GM21528 (cell line): ENCODE data around the gene SLC35E2B.
"Not testable (repeated sequence)": the region's sequence is repeated elsewhere in the genome, so short reads cannot be mapped to it uniquely, and the experiment has no call there.

Experiments
- ATAC-seq: cut with Tn5 transposase; IDR thresholded peaks from one replicate; pipeline ENCODE4 v1.9.1; 2021; ENCODE audit warnings: mild to moderate bottlenecking, moderate library complexity; ENCODE audit not compliant: unreplicated experiment, low FRiP score

The SLC35E2B gene

DNA sequence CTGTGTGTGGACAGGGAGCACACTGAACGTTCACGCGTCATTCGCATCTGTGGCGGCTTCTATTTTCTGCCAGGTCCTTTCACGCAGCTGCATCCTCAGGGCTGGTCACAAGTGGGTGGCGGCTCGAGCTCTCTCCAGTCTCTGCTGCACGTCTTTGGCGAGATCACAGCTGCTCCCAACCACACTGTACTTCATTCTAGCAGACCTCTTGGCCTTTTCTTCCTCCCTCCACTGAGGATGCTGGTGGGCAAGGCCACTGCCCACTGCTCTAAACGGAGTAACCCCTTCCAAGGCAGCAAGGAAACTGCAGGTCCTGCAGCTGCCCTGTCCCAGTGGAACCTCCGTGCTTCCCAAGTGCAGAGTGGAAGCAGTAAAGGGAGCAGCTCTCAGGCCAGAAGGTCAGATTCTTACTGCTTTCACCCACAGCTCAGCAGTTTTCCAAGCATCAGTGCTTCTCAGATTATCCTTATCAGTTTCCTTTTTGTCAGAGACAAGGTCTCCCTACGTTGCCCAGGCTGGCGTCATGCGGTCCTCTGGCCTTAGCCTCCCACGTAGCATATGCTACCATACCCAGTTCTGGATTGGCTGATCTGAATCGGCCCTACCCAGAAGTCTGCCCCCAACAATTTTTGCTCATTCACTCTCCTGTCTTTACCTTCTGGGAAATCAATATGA is 44.9 kb downstream of the SLC35E2B start:
- ATAC-seq = not testable (repeated sequence)

DNA sequence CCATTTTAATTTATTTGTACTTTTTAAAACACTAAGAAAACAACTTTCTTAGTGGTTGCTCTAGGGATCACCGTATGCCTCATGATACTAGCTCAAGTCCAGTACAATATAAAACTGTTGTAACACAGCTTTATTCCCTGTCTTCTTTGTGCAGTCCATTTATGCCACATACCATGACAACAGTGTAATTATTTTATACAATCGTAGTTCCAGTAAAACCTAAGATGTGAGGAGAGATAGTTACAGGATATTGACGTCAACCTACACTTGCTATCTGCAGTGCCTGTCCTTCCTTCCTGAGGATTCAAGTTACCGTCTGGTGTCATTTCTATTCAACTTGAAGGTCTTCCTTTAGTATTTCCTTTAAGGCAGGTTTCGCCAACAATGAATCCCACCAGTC is 46.3 kb downstream of the SLC35E2B start:
- ATAC-seq = not testable (repeated sequence)

DNA sequence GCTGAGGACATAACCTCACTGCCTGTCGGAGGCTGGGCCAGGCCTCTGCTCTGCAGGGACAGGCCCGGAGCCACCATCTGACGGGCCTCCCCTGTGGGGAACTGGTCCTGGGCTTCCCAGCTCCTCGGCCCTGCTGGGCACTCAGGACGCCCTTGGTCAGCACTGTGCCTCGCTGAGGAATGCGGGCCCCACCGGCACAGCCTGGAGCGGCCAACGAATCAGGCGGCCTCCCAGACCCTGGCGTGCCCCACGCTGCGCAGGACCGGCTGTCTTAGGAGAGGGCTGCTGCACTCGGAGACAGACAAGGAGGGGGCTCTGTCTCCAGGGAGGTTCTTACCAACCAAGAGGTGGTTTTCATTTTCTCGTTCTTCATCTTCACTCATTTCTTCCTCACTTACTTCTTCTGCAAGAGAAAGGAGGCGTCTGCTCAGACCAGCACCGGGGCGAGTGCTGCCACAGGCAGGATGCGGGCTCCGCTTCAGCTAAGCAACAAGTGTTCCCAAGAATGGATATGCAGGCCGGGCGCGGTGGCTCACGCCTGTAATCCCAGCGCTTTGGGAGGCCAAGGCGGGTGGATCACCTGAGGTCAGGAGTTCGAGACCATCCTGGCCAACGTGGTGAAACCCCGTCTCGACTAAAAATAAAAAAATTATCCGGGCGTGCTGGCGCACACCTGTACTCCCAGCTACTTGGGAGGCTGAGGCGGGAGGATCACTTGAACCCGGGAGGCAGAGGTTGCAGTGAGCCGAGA is 51.7 kb downstream of the SLC35E2B start:
- ATAC-seq = not testable (repeated sequence)

DNA sequence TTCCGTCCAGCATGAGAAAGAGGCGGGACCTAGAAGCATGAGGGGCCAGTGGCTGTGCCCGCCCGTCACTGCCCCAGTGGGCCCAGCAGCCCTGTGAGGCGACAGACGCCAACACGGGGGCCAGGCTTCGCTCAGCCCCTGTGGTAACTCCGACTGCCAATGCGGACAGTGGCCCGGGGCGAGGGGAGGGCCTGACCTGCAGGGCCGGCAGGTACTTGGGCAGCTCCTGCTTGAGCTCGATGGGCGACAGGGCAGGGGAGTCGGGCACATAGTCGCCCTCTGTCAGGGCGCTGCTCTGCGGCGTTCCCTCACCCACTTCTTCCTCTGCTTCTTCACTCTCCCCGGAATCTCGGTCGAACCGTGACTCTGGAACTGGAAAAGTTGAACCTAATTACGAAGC is 52.5 kb downstream of the SLC35E2B start:
- not testable (repeated sequence) for ATAC-seq

DNA sequence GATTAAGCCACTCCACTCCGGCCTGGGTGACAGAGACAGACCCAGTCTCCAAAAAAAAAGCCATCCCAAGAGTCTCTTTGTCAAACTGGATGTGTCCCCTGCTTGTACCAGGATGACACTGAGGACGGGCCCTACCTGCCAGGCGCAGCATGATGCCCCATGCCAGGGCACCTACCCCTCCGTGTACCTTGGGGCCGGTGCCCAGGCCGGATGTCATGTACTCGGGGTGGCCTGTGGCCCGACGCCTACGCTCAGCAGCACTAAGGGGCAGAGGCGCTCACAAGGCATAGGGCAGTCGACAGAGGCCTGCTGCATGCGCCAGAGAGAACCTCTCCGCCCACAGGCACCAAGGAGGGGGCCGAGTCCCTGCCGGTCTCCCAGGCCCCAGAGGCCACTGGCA is 53.2 kb downstream of the SLC35E2B start:
- not testable (repeated sequence) for ATAC-seq

DNA sequence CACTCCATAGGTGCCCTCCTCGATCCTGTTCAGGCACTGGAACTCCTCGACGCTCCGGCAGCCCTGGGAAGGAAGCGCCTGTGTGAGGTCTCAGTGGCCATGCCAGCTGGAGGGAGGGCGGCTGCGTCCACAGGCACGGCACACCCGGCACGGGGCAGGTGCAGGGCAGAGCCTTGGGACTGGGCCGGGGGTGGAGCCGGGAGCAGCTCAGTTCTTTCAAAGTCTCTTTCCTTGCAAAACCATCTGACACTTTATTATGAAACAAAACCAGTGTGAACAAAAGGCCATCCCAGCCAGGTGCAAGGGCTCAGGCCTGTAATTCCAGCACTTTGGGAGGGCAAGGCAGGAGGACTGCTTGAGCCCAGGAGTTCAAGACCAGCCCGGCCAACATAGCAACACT is 54.1 kb downstream of the SLC35E2B start:
- ATAC-seq = not testable (repeated sequence)

DNA sequence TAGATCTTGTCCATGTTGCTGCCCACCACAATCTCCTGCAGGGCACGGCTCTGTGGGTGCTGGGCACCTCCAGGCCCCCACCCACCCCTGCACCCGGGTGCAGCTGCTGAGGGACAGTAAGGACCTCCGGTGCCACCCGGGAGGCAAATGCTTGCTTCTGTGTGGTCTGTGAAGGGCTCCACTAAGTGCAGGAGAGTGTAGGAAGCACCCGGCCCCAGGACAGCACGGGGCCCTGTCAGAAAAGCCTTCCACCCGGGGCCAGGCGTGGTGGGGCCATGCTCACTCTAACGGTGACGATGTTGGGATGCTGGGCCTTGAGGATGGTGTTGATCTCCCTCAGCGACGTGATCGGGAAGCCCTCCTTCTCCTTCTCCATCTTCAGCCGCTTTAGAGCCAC is 55.1 kb downstream of the SLC35E2B start:
- not testable (repeated sequence) for ATAC-seq

DNA sequence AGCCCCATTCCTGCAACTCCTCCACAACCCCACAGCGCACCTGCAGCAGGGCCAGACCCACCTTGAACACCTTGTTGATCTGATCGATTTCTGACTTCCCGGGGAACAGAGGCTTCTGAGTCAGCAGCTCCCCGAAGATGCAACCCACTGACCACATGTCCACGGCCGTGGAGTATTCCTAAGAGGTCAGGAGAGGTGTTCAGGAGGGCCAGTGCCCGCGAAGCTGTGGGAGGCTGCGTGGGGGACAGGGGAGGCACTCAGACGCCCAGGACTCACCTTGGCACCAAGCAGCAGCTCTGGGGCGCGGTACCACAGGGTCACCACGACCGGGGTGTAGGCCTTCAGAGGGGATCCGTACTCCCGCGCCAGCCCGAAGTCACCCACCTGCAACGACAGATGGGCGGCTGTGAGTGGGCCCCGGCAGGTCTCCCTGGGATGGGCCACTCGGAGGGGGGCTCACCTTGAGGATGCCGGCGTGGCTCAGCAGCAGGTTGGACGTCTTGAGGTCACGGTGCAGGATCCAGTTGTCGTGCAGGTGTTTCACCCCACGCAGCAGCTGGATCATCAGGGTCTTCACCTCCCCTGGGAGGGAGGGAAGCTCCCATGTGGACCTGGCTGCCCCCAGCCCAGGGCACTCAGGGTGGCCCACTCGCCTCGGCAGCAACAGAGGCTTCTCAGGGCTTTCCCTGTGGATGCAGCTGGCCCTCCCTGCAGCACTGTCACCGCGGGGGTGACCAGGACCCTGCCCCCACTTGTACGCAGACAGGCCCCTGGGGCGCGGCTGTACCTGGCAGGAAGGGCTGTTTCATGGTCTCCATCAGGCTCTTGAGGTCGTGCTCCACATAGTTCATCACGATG is 55.7 kb downstream of the SLC35E2B start:
- ATAC-seq = not testable (repeated sequence)

DNA sequence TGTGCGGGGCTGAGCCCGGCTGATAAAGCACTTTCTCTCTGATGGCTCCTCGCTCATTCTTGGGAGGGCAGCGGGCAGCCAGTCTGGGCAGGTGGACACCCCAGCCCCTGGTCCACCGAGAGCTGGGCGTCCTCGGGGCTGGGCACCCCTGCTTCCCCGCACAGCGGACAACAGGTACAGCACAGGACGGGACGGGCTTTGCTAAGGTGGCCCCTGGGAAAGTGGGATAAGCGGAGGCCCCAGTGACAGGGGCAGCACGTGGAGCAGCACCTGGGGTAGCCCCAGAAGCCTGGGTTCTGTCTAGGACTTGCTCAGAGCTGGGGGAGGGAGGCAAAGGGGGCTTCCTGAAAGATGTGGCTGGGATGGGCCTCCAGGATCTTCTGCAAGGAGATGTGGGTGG is 58.0 kb downstream of the SLC35E2B start:
- not testable (repeated sequence) for ATAC-seq

DNA sequence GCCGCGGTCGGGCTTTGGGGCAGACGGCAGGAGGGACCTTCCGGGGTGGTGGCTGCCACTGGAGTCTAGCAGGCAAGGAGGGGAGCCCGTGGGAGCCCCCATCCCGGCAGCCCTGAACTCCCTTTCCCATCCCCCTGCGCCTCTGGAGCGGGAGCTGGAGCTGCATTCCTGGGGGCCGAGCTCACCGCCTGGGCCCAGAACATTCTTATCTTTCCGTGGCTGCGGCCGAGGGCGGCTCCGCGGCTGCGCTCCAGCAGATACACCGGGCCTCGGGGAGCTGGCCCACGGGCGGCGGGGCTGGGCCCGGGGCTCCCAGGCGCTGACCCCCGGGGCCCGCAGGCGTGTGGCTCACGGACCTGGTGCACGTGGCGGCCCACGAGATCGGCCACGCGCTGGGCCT is 59.2 kb downstream of the SLC35E2B start:
- not testable (repeated sequence) for ATAC-seq

DNA sequence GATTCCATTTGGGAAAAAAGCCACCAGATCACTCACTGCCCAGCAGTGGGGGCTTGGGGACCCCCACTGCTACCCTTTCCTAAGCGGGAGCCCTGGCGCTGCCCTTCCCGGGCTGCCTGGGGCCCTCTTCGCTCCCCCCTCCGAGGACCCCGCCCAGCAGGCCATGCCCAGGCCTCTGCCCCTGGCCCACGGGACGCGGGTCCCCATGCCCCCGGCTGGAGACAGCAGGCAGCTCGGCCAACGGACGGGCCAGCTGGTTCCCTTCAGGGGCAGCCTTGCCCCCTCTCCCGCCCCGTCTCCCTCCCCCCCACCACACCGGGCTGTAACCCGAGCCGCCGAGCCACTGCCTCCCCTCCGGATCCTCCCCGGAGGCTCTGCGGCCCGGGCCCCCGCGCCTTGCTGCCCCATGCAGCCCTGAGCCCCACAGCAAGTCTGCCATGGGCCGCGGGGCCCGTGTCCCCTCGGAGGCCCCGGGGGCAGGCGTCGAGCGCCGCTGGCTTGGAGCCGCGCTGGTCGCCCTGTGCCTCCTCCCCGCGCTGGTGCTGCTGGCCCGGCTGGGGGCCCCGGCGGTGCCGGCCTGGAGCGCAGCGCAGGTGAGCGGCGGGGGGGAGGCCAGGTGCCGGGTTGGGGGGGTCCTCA is 60.7 kb downstream of the SLC35E2B start, which contains the start of gene MMP23B:
MMP23B (plus strand) TSS at position 392 of the 639 bp plus-strand sequence; CDS start at position 438, 46 bp downstream.
- no peak for ATAC-seq

DNA sequence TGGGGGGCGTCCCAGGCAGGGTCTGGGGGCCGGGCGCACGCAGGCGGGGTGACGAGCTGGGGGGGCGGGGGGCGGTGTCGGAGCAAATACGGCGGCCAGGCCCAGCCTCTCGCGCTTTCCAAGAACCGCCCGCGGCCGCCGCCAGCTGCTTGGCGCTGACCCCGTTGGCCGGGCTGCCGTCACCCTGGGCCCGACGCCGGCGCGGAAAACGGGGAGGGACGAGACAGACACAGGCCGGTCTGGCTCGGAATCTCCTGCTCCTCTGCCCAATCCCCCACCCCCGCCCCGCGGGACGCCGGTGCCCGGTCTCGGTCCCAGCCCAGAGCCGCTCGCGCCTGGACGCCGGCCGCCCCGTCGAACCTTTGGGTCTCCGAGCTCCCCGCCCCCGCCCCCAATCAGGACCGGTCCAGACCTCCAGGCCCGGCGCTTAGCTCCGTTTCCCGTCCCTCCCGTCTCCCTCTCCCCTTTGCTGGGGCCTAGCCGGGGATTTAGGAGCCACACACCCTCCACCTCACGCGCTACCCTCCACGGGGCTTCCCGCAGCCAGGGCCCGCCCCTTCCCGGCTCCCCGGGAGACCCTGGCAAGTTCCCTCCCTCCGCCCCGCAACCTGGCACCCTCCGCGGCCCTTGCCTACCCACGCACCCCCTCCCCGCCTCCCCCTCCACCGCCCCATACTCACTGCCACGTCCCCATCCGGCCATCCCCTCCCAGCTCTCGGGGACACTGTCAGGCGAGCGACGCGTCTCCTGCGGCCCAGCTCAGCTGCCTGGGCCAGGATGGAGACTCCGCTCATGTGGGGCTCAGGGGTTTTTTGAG is 61.4 kb downstream of the SLC35E2B start:
- no peak for ATAC-seq

DNA sequence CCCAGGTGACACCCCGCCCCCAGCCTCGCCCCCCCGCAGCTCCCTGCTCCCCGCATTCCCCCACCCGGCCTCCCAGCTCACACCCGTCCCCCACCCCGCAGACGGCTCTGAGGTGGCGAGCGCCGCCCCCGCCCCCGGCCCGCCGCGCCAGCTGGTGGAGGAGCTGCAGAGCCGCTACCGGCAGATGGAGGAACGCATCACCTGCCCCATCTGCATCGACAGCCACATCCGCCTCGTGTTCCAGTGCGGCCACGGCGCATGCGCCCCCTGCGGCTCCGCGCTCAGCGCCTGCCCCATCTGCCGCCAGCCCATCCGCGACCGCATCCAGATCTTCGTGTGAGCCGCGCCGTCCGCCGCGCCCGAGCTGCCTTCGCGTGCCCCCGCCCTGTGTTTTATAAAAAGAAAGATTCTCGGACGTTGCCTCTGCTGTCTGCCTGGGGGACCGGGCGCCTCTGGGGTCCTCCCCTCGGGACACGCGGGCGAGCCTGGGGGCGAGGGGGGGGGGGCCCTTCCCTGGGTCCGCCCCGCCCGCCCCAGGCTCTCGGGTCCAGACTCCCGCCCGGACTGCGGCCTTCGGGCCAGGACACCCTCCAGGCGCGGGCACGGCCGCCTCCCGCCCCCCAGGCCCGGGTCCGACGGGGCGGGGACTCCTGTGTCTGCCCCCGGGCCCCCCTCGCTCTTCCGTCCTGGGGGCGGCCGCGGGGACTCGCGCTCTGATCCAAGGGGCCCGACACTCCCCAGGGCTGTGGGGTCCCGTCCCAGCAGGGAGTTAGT is 62.2 kb downstream of the SLC35E2B start:
- ATAC-seq = peak; percentile 58

DNA sequence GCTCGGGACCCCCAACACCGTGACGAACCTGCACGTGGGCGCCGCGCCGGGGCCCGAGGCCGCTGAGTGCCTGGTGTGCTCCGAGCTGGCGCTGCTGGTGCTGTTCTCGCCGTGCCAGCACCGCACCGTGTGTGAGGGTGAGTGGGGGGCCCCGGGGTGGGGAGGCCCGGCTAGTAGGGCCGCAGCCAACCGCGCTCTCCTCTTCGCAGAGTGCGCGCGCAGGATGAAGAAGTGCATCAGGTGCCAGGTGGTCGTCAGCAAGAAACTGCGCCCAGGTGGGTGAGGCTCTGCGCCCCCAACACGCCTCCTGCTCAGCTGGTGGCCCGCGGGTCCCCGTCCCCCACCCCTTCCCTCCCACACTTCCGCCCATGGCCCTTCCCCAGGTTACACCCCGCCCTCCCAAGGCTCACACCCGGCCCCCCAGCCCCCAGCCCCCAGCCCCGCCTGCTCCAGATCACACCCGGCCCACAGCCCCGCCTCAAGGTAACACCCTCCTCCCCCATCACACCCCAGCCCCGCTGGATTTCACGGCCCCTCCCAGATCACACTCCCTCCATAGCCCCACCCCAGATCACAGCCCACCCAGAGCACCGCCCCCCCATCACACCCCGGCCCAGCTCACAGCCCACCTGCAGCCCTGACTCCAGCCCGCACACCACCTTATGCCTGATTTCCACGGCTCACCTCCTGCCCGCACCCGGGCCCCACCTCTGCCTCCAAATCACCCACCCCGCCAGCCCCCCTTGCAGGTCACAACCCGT is 63.0 kb downstream of the SLC35E2B start:
- ATAC-seq = no peak

DNA sequence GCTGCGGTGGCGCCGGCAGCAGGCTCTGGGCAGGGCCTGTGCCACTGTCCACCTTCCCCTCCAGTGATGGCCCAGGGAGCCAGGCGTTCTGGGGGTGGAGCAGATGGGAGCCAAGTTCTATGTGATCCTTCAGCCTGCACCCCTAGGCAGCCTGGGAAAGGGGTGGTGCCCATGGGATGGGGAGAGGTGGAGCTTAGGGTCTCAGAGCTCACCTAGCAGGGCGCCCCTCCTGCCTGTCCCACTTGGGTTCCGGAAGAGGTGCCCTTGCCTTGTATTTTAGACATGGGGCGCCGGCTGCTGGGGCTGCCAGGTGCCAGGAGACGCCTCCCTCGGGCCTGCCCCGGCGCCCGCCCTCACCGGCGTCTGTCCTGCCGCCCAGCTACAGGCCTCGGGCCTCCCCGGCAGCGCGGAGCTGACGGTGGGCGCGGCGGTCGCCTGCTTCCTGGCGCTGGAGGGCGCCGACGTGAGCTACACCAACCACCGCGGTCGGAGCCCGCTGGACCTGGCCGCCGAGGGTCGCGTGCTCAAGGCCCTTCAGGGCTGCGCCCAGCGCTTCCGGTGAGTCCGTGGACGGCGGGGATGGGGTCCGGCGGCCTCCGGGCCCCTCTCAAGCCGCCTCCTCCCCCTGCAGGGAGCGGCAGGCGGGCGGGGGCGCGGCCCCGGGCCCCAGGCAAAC is 63.7 kb downstream of the SLC35E2B start:
- no peak for ATAC-seq

DNA sequence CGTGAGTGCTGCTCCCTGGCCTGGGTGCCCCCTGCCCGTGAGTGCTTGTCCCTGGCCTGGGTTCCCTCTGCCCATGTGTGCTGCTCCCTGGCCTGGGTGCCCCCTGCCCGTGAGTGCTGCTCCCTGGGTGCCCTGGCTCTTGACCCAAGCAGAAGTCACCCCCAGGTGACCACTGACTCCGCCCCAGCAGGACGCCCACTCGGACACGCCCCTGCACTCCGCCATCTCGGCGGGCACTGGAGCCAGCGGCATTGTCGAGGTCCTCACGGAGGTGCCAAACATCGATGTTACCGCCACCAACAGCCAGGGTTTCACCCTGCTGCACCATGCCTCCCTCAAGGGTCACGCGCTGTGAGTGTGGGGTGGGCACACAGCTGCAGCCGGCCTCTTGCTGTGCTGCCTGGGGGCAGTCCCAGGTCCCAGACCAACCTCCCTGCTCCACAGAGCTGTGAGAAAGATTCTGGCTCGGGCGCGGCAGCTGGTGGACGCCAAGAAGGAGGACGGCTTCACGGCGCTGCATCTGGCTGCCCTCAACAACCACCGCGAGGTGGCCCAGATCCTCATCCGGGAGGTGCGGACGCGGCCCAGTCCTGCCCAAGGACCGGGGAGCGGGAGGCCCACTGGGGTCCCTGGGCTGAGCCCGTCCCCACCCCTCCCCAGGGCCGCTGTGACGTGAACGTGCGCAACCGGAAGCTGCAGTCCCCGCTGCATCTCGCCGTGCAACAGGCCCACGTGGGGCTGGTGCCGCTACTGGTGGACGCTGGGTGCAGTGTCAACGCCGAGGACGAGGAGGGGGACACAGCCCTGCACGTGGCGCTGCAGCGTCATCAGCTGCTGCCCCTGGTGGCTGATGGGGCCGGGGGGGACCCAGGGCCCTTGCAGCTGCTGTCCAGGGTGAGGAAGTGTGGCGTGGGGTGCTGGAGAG is 64.5 kb downstream of the SLC35E2B start:
- no peak for ATAC-seq
